AG08395 (cell line): ENCODE results near the gene ZBTB9.

Experiments used
- DNase-seq: peaks from one replicate; pipeline ENCODE4 v3.0.0; 2012; ENCODE audit warnings: mixed read lengths, low spot score

The ZBTB9 gene

GRCh38 chr6:33433001-33433543 is 21.3 kb upstream of the ZBTB9 start:
- no peak for DNase-seq

- DNase-seq = no peak
Observed at GRCh38 chr6:33433544-33434191, 20.7 kb upstream of the ZBTB9 start.

- no peak for DNase-seq
Observed at GRCh38 chr6:33434961-33435360, 19.4 kb upstream of the ZBTB9 start.

GRCh38 chr6:33437666-33438065 is 16.7 kb upstream of the ZBTB9 start:
- DNase-seq = no peak

- no peak for DNase-seq
Observed at GRCh38 chr6:33438978-33439594, 15.3 kb upstream of the ZBTB9 start.

GRCh38 chr6:33439956-33440648 is 14.3 kb upstream of the ZBTB9 start:
- no peak for DNase-seq

- DNase-seq = no peak
Observed at GRCh38 chr6:33440649-33441309, 13.6 kb upstream of the ZBTB9 start.

GRCh38 chr6:33441457-33441856 is 12.9 kb upstream of the ZBTB9 start:
- no peak for DNase-seq

GRCh38 chr6:33442283-33442682 is 12.1 kb upstream of the ZBTB9 start:
- no peak for DNase-seq

- no peak for DNase-seq
Observed at GRCh38 chr6:33443025-33443424, 11.4 kb upstream of the ZBTB9 start.

GRCh38 chr6:33443619-33444504 is 10.5 kb upstream of the ZBTB9 start:
- DNase-seq = no peak

GRCh38 chr6:33445119-33445603 is 9.2 kb upstream of the ZBTB9 start:
- no peak for DNase-seq

GRCh38 chr6:33446356-33446755 is 8.0 kb upstream of the ZBTB9 start:
- no peak for DNase-seq

GRCh38 chr6:33450434-33450833 is 3.9 kb upstream of the ZBTB9 start:
- DNase-seq = no peak

- DNase-seq = no peak
Observed at GRCh38 chr6:33451606-33452005, 2.8 kb upstream of the ZBTB9 start.

- DNase-seq = no peak
Observed at GRCh38 chr6:33452496-33452895, 1.9 kb upstream of the ZBTB9 start.

- DNase-seq = no peak
Observed at GRCh38 chr6:33453393-33454008, 875 bp upstream of the ZBTB9 start.

GRCh38 chr6:33455051-33455450 is 675 bp downstream of the ZBTB9 start:
- no peak for DNase-seq

GRCh38 chr6:33456156-33456555 is 1.8 kb downstream of the ZBTB9 start:
- no peak for DNase-seq

GRCh38 chr6:33458676-33459075 is 4.3 kb downstream of the ZBTB9 start:
- DNase-seq = no peak

- no peak for DNase-seq
Observed at GRCh38 chr6:33459226-33459625, 4.8 kb downstream of the ZBTB9 start.
